Forelimb muscle (tissue), 1 donor: ENCODE data around the gene SORCS2. TPM values are rescaled to one million over a fixed set of nuclear protein-coding genes. Genes with fewer than 3 reads are reported as not detected.

Experiments
- DNase-seq: peaks from one replicate; pipeline ENCODE4 v3.0.0-alpha.2; 2013; ENCODE audit warnings: low read depth
- polyA plus RNA-seq: library from polyadenylated mRNA; unstranded; fragments of 120-200 nt; gene quantifications from one replicate; pipeline ENCODE4 v1.2.1, GENCODE V29; 2013; ENCODE audit not compliant: insufficient read length

SORCS2 gene
- polyA plus RNA-seq, 1 donor = 8.8 TPM

GRCh38 chr4:7287918-7288280 is 95.6 kb downstream of the SORCS2 start:
- no peak for DNase-seq

- DNase-seq = no peak
These were observed 96.6 kb downstream of the SORCS2 start for GRCh38 chr4:7288751-7289523.

GRCh38 chr4:7289589-7289988 is 97.3 kb downstream of the SORCS2 start:
- DNase-seq = no peak

DNA sequence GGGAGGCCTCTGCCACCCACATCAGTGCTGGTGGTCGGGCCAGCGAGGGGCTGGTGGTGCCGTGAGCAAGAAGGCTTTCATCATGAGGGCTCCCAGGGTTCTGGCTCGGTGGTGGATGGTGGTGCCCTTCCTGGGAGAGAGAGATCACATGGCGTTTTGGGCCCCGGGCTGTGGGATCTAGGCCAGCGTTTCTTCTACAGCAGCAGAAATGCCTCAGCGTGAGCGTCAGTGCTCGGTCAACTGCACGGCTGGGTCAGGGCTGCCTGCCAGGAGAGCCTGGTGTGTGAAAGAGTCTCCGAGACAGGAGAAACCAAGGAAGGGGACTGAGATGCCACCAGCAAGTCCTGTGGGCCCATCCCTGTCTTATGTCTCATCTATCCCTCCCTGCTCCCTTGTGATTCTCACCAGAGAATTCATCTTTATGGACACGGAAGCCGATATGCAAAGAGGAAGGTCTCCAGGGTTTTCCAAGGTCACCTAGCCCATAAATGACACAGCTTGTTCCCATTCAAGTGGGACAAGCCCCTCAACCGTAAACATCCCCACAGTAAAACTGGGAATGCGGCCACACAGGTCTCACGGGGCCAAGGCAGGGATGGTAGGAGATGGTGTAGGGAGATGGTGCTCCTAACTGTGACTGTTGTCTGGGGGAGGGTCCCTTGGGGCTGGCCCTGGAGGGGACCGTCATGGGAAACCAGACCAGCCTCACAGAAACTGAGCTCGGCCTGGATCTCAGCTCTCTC is 99.2 kb downstream of the SORCS2 start:
- no peak for DNase-seq

DNA sequence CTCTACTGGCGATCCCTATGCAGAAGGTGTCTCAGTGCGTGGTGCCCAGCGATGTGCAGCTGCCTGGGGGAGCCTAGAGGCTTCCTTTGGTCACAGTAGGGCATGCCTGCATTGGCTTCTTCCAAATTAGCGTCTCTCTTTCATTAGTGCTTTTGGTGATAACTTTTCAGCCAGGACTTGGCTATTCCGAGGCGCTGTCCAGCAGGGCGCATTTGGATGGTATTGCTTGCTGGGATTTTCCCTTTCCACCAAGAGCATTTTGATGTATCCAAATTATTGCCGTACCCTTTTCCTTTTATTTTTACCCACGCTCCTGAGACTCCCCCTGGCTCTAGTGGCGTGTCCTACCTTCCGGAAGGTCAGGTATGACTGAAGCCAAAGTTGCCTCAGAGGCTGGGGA is 101.4 kb downstream of the SORCS2 start:
- DNase-seq = no peak

DNA sequence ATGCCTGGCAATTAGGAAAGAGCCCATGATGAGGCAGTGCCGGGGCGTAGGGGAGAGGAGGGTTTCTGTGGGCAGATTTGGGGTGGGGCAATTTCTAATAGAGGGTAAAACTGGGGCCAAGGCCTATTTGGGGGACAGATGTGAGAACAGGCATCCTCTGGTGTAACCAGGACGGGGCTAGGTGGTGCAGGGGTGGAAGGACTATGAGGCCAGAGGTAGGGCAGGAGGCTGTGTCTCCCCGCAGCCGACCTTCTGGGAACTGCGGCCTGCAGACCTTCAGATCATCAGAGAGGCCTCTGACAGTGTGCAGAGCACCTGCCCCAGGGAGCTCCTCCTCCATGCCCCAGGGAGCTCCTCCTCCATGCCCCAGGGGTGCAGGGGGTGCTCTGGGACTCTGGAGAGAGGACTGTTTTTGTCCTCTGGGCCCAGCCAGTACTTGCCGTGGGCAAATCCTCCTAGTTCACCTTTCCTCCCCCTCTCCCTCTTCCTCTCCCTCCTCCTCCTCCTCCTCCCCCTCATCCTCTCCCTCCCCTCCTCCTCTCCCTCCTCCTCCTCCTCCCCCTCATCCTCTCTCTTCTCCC is 101.9 kb downstream of the SORCS2 start:
- no peak for DNase-seq

- DNase-seq = no peak
These were observed 103.0 kb downstream of the SORCS2 start for GRCh38 chr4:7295197-7295910.

- no peak for DNase-seq
These were observed 103.7 kb downstream of the SORCS2 start for GRCh38 chr4:7295911-7296660.

- no peak for DNase-seq
These were observed 104.5 kb downstream of the SORCS2 start for GRCh38 chr4:7296661-7297335.

GRCh38 chr4:7297374-7297773 is 105.0 kb downstream of the SORCS2 start:
- no peak for DNase-seq

DNA sequence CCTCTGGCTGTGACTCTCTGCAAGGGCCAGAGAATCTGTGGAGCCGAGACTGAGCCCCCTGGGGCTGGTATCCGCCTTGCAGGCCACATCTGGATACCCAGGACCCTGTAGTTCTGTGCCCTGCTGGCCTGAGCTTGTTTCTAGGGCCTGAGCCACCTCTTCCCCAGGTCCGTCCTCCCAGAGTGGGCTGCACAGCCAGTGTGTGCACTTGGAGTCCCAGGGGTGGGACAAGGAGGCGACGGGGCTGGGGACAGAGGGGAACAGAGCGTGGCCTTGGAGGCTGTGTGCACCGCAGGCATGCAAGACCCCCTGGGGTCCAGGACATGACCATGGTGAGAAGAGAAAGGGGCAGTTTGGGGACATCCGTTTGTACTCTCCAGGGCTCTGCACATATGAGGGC is 105.5 kb downstream of the SORCS2 start:
- no peak for DNase-seq

DNA sequence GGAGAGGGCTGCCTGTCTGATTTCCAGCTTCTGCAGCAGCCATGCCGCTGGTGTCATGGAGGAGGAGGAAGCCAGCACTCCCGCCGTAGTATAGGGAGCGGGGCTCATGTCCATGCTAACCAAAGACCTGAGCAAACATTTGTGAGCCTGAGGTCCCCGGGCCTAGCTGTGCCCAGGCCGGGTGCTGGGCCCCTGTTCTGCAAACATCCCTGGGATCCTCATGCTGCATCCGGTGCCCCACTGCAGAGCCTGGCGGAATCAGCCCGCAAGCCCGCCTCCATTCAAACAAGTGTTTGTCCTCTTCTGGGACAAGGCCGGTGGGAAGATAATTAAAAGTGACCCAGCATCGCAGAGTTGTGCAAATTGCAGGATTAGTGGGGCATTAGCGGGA is 106.3 kb downstream of the SORCS2 start:
- DNase-seq = no peak

DNA sequence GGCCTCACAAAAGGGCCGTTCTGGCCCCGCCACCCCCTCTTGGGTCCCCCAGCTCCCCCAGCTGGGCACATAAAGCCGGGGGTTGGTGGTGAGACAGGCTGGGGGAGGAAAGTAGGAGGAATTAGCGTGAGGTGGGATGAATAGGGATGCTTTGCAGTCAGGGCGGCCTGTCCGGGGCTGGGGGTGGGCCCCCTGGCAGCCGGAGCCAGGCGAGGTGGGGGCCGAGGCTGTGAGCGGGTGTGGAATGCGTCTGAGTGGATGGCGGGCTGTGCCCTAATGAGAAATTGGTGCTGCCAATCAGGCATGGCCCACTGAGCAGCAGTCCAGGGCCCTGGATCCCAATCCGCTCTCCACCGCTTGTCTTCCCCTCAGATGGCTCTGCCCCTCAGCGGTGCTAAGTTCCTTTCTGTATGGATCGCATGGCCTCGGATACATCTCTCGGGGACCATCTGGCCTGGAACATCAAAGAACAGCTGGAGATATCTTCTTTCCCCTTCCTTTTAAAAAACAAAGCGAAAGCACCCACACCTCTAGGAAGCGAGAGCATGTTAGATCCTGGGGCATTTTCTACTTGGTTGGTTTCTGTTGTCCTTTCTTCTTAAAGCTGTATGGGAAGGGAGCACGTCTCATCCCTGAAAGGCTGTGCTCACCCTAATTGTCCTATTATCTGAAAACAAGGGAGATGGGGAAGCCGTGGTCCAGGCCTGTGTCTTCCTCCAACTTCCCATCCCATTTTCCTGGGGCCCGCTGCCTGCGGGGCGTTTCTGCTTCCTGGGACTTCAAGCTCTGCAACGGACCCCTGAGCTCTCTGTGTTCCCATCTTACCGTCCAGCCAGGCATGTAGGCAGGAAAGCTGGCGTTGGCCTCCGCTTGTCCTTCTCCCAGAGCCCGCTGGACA is 106.9 kb downstream of the SORCS2 start:
- no peak for DNase-seq

DNA sequence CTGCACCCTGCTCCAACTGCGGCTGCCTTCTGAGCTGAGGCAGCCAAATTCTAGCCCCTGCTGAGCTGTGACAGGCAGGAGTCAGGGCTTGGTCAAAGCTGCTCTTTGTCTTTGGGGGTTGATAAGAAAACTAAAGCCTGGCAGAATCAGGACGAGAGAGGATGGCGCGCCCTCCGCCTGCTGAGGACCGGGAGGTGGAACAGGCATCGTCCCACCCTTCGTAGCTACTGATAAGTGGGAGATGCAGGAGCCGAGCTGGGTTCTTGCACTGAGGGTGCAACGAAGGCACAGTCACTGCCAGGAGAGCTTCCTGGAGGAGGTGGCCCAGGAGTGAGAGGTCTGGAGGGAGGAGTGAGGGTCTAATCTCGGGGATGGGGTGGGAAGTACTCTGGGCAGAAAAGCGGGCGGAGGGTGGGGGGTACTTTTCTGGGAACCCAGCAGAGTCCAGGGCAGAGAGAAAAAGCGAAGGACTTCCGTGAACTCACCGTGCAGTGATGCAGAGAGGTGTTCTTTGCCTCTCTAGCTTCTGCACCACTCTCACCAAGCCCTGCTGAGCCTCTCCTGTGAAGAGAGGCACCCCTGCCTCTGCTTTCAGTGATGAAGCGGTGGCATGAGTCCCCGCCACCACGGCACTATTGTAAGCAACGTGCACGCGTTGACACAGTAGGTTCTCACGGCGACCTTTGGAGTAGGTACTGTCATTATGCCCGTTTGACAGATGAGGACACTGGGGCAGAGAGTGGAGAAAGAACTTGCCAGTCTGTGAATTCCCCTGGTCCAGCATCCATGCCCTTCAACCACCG is 107.8 kb downstream of the SORCS2 start:
- no peak for DNase-seq

DNA sequence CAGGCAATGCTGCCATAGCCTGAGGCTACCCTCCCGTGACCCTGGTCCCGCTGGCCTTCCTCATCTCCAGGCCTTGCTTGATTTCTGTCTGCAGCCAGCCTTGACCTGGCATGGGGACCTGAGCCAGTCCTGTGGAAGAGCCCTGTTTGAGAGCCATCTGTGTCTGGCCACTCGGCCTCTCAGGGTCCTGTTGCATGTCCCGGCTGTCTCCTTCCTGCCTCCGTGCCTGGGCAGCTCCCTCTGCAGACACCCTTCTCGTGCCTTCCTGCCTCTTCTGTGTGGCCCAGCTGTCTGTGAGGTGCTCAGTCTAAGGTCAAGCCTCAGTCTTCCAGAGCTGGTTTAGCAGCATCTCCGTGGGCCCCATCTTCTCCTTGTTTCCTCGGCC is 108.4 kb downstream of the SORCS2 start:
- no peak for DNase-seq

- DNase-seq = no peak
These were observed 108.9 kb downstream of the SORCS2 start for GRCh38 chr4:7301126-7301785.

- no peak for DNase-seq
These were observed 109.7 kb downstream of the SORCS2 start for GRCh38 chr4:7301846-7302630.
